IPS-11a (cell line): ENCODE results near the gene CD300LB.

Experiments used
- H3K4me3 ChIP-seq: one replicate; pipeline ENCODE4 v1.5.1; 2013; ENCODE audit warnings: low read depth, low read length, control low read depth

CD300LB gene

GRCh38 chr17:74550602-74551001, 19.3 kb upstream of the CD300LB start:
- H3K4me3 ChIP-seq: no peak overlapping the region

DNA sequence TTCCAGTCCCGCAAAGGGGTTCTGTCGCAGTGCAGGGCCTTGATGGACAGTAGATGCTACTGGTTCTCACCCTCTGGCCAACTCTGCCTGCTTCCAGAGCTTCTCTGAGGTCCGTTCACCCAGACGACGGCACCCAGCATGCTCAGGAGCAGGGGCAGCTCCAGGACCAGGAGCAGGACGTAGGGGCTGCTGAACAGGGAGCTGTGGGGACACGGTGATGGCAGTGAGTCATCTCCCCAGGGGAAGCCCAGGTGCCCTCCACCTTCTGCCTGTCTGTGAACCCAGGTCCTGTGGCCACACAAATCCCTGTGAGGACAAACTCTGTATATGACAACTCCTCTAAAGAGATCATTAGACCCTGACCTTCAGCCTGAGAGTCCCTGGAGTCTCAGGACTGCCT, 18.1 kb upstream of the CD300LB start:
- no peak overlapping the region for H3K4me3 ChIP-seq

DNA sequence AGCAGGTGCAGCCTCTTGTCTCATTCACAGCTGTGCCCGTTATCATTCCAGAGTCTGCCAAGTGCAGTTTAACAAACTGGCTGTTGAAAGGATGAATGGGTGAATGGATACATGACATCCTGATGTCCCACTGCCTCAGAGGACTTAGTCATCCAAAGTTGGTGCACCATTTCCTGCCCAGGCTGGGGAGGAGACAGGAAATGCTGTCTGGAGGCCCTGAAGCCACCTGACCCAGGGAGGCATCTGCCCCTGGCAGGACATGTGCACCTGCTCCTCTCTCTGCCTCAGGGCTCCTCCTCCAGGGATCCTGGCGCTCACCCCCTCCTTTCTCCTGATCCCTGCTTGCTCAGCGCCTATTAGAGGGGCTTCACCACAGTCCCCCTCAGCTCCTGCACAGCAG, 16.5 kb upstream of the CD300LB start:
- no peak overlapping the region for H3K4me3 ChIP-seq

DNA sequence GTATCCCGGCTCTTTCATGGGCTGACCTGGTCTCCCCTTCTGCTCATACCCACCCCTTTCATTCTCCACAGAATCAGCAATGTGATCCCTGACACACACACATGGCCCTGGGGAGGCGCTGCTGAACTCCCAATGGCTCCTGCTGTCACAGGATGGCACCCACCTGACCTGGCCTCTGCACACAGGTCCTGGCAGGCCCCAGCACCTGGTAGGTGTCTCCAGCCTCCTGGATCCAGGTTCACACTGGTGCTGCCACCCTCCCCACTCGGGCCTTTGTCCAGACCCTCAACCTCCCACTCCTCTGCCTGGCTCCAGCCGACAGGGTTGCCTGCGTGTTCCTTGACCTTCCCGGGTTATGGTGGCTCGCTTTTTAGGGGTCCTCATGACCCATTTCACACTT, 16.0 kb upstream of the CD300LB start:
- no peak overlapping the region for H3K4me3 ChIP-seq

DNA sequence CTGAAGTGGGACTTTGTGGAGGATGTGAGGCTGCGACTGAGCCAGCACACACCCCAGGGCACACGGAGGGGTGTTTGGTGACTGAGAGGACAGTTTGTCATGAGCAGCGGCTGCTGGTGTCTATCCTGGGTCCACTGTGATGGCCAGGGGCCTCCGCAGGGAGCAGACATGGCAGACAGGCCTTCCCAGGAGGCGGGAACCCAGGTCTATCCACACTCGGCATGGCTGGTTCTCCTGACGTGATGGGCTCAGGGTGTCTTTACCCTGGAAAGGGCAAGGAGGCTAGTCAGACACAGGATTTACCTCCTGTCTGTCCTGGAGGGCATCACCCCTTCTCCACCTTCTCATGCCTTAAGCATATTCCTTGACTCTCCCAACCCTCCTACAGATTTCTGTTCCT, 15.3 kb upstream of the CD300LB start:
- H3K4me3 ChIP-seq: no peak overlapping the region

DNA sequence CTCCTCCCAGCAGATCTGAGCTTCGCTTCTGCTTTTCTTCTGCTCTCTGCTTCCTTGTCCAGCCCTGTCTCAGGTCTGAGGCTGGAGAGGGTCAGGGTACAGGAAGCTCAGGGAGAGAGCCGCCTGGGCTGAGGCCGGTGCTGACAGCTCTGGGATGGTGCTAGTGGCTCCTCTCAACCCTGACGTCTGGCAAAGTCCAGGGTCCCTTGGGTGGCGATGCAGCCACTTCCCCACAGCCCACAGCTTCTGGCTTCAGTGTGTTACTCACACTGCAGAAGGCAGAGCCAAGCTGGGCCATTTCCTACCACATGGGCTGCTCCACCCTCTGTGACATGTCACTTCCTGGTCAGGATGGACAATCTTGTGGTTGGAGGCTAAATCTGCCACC, 14.6 kb upstream of the CD300LB start, which contains the start of gene CD300C:
Gene CD300C (minus strand): TSS at position 273 of the 388 bp plus-strand sequence. CDS start 333 bp downstream, outside the sequence.
- H3K4me3 ChIP-seq: no peak within 1 kb of the TSS

- no peak overlapping the region for H3K4me3 ChIP-seq
Measured at GRCh38 chr17:74544991-74545842, 13.9 kb upstream of the CD300LB start.

DNA sequence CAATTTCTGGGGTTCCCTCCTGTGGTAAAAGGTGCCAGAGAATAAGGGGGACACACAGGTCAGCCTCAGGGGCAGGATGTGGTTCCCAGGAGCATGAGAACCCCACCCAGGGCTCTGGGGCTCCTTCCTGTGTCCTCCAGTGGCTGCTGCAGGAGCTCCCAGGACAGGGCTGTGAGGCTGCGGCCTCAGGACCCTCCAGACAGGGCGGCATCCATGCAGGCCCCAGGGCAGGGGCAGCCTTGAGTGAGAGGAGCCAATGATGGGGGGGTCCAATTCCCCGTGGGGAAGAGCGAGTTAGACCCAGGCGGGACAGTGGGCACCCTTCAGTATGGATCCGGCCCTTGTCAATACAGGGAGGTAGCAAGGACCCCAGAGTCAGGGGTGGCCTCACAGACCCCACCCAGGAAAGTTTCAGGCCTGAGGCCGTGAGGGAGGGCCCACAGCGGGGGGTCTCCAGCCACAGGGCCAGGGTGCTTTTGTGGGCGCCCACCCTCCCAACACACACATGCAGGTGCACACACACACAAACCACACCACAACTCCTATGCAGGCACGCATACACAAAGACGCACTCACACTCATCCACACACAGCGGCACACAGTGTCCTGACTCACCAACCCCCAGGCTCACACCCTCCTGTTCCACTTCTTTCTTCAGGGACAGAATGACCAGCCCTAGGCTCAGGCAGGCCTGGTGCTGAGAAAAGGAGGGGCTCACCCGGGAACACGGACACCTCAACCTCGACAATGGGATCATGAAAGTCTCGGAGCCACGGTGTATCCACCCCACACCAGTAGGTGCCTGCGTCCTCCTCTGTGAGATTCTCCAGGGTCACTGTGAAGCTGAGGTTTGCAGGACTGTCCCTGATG, 12.9 kb upstream of the CD300LB start:
- H3K4me3 ChIP-seq: no peak overlapping the region

- H3K4me3 ChIP-seq: no peak overlapping the region
Measured at GRCh38 chr17:74543406-74543805, 12.1 kb upstream of the CD300LB start.

- H3K4me3 ChIP-seq: no peak overlapping the region
Measured at GRCh38 chr17:74542727-74543383, 11.6 kb upstream of the CD300LB start.

DNA sequence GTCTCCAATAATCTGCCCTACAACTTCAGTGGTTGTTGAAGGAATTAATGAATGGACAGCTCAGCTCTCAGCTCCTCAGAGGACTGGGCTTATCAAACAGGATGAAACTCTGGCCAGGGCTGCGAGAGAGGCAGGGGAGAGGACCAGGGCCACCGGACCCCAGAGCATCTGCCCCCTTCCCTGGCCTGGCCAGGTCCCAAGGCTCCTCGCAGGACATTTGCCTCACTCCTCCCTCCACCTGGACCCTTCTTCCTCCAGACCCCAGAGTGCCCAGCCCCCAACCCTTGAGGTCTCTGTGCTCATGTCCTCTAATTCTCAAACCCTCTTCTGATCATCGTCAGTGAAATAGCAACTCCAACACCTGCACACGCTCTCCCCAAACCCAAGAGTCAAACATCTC, 10.9 kb upstream of the CD300LB start:
- H3K4me3 ChIP-seq: no peak overlapping the region

DNA sequence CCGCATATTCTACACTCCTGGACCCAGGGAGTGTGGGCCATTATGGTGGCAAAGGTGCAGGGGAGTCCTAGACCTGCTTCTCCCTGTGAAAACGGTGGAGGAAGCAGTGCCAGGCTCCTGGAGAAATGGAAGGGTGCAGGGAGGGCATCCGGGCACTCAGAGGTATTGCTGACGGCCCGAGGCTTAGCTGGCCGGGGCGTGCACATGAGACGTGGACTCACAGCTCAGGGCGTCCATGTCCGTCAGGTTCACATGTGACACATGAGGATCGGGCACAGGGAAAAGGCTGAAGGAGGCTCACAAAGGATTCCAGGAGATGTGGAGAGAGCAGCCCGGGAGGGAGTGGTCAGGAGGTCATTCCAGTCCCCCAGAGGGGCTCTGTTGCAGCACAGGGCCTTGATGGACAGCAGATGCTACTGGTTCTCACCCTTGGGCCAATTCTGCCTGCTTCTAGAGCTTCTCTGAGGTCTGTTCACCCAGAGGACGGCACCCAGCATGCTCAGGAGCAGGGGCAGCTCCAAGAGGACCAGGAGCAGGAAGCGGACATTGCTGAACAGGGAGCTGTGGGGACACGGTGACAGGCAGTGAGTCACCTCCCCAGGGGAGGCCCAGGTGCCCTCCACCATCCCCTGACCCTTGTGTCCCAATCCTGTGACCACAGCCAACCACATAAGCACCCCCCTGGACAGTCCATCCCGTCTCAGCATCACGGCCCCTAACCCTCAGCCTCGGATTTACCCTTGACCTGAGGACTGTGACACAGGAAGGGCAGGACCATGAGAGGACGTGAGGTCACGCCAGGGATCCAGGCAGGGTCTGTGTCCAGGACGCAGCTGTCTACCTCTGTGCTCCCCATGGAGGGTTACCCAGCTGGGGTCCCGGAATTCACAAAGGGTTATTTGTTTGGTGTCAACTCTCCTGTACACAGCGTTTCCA, 10.2 kb upstream of the CD300LB start:
- no peak overlapping the region for H3K4me3 ChIP-seq

- H3K4me3 ChIP-seq: no peak overlapping the region
Measured at GRCh38 chr17:74539281-74539820, 8.1 kb upstream of the CD300LB start.

DNA sequence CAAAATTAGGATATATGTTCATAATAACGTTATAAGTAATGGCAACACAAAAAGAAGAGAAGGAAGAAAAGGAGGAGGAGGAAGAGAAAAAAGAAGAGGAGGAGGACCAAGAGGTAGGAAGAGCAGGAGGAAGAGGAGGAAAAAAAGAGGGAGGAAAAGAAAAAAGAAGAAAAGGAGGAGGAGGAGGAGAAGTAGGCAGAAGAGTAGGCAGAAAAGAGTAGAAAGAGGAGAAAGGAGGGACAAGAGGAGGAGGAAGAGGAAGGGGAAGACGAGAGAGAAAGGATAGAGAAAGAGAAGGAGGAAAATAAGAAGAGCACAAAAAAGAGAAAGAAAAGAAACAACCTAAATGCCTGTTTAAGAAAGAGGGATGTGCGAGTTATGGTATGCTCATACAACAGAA, 5.6 kb upstream of the CD300LB start:
- H3K4me3 ChIP-seq: no peak overlapping the region

GRCh38 chr17:74532115-74532514, 840 bp upstream of the CD300LB start:
- no peak overlapping the region for H3K4me3 ChIP-seq

DNA sequence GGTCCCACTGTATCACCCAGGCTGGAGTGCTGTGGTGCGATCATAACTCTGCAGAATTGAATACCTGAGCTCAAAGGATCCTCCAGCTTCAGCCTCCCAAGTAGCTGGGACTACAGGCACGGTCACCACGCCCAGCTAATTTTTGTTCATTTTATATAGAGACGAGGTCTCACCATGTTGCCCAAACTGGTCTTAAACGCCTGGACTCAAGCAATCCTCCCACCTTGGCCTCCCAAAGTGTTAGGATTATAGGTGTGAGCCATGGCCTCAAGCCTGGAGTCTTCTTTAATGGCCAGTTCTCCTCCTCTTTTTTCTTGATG, 484 bp downstream of the CD300LB start:
- H3K4me3 ChIP-seq: no peak overlapping the region

- no peak overlapping the region for H3K4me3 ChIP-seq
Measured at GRCh38 chr17:74529243-74529642, 2.0 kb downstream of the CD300LB start.

GRCh38 chr17:74528491-74529199, 2.6 kb downstream of the CD300LB start:
- H3K4me3 ChIP-seq: no peak overlapping the region

DNA sequence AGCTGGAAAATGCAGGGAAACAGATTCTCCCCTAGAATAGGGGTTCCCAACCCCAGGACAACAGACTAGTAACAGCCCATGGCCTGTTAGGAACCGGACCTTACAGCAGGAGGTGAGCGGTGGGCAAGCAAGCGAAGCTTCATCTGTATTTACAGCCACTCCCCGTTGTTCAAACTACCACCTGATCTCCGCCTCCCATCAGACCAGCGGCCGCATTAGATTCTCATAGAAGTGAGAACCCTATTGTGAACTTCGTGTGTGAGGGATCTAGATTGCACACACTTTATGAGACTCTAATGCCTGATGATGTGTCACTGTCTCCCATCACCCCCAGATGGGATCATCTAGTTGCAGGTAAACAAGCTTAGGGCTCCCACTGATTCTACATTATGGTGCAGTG, 3.5 kb downstream of the CD300LB start:
- H3K4me3 ChIP-seq: no peak overlapping the region

GRCh38 chr17:74527081-74527480, 4.2 kb downstream of the CD300LB start:
- H3K4me3 ChIP-seq: no peak overlapping the region
